Stimulated activated CD4-positive, alpha-beta T cell treated with anti-CD3 and anti-CD28 coated beads, Interleukin-15, amount 100 ng/mL, for 24 hours (primary cell): ENCODE results near the gene KRT17.
"Not testable (repeated sequence)": the region's sequence is repeated elsewhere in the genome, so short reads cannot be mapped to it uniquely, and the experiment has no call there.

Experiments used
- DNase-seq: peaks from one replicate; pipeline ENCODE4 v3.0.0-alpha.2; 2020

KRT17 gene

DNA sequence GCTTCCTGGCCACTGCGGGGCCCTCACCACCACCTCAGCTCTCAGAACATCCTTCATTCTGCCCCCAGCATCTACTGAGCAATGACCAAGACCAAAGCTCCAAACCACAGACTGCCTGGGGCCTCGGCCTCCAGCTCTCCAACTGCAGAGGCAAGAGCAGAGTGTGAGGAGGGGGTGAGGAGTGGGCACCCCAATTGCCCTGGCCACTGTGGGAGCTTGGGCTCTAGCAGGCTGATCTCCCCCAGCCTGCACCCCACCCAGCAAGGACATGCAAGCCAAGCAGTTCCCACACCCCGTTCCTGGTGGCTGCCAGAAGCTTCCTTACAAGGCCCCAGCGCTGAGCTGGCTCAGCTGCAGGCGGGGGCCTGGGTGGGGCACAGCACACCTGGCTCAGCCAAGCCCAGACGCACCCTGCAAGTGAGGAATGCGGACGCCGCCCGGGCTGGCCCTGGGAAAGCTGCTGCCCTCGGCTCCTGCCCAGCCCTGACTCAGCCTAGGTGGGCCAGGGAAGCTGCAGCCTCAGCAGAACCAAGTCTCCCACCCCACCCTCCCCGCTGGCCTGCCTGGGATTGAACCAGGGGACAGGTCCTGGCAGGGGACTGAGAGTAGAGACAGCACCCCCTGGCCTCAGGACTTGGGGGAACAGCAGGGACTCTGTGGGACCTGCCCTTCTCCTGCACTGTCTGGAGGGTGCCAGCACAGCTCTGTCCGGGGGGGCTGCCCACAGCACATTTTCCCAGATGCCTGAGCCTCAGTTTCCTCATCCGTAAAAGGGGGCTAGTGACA lies 29.7 kb upstream of the KRT17 start:
- no peak for DNase-seq

DNA sequence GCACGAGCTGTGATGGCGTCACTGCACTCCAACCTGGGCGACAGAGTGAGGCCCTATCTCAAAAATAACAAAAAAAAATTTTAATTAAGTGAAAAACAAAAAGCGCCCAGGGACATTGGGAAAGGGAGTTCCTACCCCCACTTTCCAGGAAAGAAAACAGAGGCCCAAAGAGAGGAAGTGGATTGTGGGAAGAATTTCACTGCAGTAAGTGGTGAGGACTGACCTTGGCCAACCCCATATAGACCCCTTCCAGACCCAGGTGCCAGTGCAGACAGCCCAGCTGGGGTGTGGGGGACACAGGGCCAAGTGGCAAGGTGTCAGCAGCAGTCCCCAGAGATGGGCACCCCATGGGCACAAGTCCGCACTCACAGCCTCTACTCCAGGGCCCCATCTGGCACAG lies 29.0 kb upstream of the KRT17 start:
- DNase-seq: no peak

DNA sequence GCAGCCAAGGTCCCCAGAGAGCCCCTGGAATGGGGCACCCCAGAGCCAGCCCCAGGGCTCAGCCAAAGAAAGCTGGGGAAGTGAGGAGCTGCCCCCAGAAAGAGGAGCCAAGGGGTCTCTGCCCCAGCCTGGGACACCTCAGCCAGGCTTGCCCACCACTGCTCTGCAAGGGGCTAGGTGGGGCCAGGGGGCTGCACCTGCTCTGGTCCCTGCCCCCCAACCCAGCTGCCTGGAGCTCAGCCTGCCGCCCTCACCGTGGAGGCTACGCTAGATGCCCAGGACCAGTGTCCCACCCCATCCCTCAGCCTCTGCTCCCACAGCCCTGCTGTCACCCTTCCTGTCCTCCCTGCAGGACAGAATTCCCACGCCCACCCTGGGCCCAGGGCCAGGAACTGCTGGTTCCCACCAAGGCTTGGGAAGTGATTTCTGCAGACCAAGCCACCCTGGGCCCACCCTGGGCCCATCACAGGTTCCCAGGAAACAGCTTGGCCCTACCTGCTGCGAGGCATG lies 28.1 kb upstream of the KRT17 start:
- DNase-seq: no peak

DNA sequence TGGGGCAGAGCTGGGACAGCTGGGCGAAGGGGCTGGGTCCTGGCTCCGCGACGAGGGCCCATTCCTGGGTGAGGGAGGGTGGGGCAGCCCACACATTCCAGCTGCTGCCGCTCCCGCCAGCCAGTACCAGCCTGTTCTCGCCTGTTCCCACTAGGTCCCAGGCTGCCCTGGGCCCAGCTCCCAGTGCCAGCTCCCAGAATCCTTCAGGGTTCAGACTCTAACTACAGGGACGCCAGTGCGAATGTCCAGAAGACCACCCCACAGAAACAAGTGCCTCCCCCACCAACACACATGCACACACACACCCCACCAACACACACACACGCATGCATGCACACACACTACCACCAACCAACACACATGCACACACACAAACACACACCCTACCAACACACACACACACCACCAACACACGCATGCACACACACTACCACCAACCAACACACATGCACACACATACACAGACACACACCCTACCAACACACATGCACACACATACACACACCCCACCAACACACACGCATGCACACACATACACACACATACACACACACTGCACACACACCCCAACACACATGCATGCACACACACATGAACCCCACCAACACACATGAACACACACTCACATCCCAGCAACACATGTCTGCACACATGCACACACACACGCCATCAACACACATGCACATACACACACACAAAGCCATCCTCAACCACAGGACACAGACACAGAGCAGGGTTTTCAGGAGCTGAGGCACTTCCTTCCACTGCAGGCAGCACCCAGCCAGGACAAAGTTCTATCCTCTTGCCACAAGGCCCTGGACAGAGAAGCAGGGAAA lies 27.5 kb upstream of the KRT17 start:
- DNase-seq: no peak

DNA sequence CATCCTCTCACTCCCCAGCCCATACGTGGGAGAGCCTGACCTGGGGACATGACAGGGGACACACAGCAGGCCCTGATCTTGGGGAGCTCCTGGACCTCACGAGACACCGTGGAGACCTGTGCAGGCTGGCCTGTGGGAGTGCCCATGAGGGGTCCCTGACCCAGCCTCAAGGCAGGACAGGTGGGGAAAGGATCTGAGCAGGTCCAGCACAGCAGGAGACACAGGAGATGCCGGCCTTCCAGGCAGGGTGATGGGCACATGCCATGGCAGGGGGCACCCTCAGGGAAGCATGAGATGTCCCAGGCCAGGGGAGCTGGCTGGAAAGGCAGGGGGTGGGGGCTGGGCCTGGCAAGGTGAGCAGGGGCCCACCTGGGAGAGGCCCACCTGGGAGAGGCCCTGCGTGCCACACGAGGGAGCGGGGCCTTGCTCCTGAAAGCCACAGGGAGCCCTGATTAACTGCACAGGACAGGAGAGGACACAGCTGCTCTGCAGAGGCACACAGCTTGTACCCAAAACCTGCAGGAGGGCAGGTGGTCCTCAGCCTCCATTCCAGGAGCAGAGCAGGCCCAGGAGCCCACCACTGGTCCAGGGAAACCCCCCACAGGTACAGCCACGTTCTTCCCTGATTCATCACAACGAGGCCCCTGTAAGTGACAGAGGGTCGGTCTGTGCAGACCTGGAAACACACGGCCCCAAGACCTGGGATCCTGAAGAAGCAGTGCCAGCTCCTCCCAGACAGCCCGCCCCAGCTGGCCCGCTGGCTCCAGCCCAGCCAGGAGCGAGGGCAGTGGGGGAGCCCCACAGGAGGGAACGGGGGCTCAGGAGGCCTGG lies 26.6 kb upstream of the KRT17 start:
- DNase-seq: no peak

DNA sequence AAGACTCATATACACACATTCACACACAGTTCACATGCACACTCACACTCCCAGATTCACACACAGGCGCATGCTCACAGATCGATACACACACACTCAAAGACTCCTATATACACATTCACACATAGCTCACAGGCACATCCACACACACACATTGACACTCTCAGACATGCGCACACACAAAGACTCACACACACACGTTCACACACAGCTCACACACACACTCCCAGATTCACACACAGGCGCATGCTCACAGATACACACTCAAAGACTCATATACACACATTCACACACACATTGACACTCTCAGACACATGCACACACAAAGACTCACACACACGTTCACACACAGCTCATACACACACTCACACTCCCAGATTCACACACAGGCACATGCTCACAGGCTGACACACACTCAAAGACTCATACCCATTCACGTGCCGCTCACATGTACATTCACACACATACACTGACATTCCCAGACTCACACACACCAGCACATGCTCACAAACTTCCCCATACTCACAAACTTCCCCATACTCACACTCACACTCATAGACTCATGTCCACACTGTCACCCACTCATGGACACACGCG lies 25.6 kb upstream of the KRT17 start:
- DNase-seq: no peak

DNA sequence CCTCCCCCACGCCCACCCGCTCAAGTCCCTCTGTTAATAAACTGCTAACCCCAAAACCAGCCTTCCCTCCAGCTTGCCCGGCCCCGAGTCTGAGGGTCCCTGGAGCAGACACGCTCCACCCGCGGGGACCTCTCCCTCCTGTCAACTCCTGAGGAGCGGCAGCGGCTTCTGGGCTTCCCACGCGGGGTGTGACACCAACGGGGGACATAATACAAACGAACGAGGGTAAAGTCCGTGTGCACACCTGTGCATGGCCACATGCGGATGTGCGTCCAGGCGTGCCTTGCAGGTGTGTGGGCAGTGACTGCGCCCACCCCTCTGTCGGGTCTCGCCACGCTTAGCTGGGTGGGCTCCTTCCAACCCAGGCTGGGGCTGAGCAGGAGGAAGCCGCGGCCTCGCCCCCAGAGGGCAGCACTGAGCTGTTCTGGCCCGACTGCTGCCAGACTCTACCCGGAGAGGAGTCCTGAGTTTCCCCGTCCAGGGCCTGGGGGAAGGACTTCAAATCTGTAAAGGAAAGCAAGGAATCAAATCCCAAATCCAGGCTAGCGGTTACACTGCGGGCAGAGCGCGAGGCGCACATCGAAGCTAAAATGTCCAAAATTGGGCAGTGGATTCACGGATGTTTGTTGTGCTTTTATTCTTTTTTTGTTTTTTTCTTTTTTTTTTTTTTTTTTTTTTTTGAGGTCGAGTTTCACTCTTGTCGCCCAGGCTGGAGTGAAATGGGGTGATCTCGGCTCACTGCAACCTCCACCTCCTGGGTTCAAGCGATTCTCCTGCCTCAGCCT lies 24.2 kb upstream of the KRT17 start:
- peak; percentile 90 for DNase-seq

DNA sequence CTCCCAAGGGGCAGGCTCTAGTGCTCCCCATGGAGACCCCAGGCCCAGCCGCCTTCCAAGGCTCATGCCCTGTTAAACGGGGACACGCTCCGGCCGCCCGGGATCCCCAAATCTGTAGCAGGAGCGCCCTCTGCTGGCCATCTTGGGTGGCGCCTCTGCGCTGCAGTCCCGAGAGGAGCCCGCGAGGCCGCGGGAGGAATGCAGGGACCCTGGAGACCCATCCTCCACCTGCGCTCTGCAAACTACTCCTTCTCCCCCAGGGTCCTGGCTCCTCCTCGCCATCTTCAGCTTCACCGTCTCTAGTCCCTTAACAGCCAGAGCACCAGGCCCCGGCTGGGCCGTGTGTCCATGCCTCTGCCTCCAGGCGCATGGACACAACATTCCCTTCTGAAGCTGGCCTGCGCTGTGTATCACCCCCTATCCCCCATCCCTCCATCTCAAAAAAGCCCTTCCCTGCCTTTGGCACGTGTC lies 23.6 kb upstream of the KRT17 start:
- DNase-seq: peak; percentile 94

DNA sequence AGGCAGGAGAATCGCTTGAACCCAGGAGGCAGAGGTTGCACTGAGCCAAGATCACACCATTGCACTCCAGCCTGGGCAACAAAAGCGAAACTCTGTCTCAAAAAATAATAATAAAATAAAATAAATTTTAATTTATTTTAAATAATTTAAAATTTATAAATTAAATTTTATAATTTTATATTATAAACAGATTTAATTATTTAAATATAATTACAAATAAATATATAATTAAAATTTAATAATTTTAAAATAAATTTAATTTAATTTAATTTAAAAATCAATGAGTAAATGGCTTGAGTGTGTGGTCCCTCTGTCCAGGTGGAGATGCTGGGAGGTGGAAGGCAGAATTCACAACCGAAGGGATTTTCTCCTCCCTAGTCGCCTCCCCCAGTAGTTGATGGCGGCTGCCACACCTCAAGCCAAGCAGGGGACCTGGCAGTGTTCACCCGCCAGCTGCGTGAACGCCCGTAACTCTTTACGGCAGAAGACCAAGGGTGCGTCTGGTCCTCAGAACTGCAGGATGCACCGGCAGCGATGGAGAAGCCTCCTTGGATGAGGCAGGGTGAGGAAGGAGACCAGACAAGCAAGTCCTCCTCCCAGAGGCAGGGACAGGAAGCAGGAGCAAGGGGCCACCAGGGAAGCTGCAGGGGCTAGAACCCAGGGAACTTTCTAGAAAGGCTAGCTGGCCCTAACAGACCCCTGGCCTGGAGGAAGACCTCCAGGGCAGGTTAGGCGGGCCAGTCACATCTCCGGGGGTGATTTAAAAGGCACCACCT lies 22.9 kb upstream of the KRT17 start:
- no peak for DNase-seq

DNA sequence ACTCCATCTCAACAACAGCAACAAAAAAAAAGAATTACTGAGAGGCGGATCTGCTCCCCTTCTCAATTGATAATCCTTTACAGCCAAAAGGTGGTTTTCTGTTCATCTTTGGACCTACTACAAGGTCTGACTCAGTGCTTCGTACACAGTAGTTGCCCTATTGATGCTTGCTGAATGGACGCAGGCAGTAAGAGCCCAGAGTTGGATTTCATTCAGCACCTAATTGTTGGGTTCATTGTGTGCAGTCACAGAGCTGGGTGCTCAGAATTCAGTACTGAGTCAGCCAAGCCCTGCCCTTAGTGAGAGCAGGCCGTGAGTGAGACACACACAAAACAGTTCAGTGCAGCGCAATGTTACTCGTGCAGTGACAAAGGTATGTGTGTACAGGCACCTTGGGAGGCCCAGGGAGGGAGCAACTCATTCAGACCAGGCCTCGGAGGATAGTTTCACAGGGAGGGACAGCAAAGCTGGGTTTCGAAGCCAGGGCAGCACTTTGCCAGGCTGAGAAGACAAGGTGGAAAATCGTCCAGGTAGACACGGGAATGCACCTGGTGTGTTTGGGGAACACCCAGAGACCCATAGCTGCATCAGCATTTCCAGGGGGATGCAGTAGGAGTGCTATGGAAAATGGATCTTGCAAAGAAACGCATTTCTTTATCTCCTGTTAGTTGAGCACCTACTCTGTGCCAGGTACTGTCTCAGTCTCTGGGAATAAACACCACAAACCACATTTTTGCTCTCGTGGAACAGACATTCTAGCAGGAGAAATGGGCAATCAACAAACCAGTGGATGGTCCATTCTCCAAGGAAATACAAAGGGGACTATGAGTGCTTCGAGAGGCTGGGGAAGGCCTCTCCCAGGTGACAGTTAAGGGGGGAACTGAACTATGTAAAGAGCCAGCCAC lies 18.1 kb upstream of the KRT17 start:
- no peak for DNase-seq

DNA sequence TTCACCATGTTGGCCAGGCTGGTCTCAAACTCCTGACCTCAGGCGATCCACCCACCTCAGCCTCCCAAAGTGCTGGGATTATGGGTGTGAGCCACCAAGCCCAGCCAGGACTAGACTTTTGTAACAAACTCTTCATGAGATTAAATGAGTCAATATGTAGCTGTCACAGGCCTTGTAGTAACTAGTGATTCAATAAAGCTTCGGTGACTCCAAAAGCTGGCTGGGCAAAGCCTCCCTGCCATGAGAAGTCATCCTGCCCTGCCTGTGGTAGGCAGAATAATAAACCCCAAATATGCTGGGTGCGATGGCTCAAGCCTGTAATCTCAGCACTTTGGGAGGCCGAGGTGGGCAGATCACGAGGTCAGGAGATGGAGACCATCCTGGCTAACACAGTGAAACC lies 16.2 kb upstream of the KRT17 start:
- not testable (repeated sequence) for DNase-seq

DNA sequence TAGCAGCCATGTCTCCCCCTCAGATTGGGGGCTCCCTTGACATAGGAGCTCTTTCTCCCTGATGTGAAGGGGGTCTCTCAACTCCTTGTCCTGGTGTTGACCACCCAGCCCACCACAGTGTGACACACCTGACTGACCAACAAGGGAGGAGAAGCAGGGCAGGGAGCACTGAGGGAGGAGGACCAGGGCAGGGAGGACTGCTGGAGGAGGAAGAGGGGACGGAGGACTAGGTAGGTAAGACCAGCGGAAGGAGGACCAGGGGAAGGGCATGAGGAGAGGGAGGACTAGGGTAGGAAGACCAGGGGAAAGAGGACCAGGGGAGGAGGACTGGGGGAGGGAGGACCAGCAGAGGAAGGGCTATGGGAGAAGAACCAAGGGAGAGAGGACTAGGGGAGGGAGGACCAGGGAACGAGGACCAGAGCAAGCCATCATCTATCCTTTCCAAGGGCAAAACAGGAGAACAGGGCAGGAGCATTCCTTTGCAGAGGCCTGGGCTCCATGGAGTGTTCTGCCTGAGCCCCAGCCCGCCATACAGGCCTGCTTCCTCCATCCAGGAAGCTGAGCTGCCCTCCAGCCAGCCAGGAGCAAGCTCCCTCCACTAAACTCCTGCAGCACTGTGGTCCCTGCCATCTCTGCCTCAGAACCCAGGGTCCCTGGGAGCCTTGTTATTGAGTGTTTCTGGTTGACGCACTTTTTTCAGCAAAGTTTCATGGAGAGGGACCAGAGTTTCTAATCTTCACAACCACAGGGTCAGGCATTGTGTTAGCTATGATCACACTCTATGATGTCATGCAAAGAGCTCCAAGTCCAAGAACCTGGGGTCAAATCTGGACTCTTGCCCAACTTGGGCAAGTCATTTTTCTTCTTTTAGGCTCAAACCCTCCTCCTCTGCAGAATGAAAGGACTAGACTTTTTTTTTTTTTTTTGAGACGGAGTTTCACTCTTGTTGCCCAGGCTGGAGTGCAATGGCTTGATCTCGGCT lies 15.4 kb upstream of the KRT17 start:
- no peak for DNase-seq

DNA sequence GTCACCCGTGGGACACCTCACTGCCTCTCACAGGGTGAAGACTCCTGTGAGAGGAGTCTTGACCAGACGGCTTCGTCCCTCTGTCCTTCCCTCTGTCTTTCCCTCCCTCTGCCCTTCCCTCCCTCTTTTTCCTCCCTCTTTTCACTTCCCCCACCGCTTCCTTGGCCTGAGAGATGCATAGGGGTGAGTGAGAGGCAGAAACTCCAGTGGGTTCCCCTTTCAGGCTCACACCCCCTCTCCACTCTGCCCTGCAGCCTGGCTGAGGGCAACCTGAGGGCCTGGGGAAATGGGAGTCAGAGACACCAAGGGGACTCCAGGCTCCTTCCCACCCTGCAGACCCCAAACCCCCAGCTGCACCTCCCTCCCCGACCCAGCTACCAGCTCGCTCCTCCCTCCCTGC lies 14.6 kb upstream of the KRT17 start:
- DNase-seq: no peak

DNA sequence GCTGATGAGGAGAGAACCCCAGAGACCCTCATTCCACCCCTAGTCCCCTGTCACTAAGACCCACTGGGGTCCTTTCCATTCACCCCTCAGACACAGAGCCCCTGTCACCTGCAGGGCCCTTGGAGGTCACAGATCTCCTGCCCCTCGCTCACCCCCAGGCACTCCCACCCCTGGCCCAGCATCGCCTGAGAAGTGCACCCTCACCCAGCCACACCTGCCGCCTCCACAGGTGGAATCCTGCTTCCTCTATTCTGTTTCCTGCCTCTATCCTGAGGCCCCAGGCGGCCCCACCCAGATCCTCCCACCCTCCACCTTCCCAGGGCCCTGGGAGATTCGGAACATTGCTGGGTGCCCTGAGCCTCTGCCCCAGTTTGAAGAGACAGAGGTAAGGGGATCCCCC lies 13.8 kb upstream of the KRT17 start:
- no peak for DNase-seq

DNA sequence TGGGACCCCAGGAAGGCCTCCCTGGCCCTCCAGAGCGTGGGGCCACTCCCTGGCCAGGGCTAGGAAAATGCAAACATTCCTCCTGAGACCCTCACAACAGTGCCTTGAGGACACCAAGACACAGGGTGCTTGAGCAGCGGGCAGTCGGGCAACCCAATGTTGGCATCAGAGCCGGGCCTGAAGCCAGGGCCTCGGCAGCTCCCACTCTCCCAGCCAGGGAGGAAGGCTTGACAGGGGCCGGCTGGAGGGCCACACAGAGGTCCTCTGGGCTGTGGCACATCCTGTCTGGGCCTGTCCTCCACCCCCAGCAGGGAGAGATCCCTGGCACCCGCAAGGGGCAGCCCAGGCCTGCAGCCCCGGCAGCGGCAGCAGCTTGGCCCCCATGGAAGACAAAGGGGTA lies 12.3 kb upstream of the KRT17 start:
- DNase-seq: no peak

DNA sequence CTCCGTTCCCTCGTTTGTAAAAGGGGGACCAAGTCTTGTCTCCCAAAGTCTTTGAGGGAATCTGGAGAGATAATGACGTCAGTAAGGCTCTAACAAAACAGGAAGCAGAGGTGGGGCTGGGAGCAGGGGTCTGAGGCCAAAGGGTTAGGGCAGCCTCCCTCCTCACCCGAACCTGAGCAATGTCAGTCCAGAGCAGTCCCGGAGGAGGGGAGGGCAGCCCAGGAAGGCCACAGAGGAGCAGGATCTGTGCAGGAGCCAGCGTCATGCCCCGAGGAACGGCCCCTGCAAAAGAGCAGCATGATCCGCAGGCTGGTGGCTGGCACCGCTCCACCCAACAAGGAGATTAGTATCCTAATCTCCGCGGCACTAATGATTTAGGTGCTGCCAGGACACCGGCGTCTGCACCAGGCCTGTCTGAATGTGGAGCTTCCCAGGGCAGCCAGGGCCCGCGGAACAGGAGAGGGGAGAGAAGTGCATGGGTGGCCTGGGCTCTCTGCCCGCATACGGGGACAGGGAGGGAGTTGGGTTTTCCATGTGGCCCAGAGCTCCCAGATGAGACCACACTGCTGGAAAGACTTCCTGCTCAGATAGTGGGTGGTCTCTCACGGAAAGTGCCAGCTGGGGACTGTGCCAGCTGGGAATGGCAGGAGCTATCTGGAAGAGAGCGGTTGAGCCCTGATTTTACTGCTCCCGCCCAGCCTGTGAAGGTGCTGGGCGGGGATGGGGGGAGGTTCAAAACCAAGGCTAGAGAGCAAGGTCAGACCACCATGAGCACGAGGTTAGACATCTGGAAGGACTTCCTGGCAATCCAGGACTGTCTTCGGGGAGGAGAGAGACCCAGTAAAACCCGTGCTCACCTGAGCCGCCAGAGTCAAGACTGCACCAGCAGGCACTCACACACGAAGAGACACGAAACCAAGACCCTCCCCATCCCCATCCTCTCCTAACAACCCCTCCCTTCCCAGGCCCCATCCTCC lies 11.0 kb upstream of the KRT17 start:
- DNase-seq: no peak

DNA sequence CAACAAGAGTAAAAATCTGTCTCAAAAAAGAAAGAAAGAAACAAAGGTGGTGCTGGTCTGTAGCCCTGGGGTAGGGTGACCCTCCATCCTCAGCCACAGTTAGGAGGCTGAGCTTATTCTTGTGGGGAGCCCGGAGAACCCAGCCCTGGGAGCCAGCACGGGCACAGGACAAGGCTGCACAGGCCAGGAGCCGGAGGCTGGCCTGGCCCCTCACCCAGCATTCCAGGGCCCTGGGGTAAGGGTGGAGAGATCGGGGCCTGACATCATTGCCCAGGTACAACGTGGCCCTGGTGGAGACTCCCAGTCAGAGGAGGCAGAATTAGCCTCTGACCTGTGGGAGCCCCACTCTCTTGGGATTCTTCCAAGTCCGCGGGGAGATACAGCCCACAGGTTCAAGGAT lies 10.3 kb upstream of the KRT17 start:
- DNase-seq: no peak
